SK-N-DZ (cell line): Measurements from ENCODE around the gene MYCBPAP. TPM values are rescaled to one million over a fixed set of nuclear protein-coding genes. Genes with fewer than 3 reads are reported as not detected.

Experiments used
- DNase-seq: peaks from one replicate; pipeline ENCODE4 v3.0.0-alpha.2; 2015; ENCODE audit warnings: low spot score
- polyA plus RNA-seq, 2 experiments: library from polyadenylated mRNA; depleted of rRNA; stranded (reverse); fragments of >200 nt; gene quantifications; 2 replicates each; pipeline ENCODE4 v1.2.3, GENCODE V29; 2014

MYCBPAP gene
- not detected in 2 replicates for polyA plus RNA-seq (2014; cell fraction: cytosol; rRNA removed)
- not detected in 2 replicates for polyA plus RNA-seq (2014; cell fraction: nucleus; rRNA removed)

- peak; percentile 64 for DNase-seq
These were observed at the start of gene MYCBPAP for GRCh38 chr17:50507871-50508572. Gene MYCBPAP, plus strand, starts transcription at chr17:50508439. Its CDS starts 236 bp downstream, at chr17:50508675.

DNA sequence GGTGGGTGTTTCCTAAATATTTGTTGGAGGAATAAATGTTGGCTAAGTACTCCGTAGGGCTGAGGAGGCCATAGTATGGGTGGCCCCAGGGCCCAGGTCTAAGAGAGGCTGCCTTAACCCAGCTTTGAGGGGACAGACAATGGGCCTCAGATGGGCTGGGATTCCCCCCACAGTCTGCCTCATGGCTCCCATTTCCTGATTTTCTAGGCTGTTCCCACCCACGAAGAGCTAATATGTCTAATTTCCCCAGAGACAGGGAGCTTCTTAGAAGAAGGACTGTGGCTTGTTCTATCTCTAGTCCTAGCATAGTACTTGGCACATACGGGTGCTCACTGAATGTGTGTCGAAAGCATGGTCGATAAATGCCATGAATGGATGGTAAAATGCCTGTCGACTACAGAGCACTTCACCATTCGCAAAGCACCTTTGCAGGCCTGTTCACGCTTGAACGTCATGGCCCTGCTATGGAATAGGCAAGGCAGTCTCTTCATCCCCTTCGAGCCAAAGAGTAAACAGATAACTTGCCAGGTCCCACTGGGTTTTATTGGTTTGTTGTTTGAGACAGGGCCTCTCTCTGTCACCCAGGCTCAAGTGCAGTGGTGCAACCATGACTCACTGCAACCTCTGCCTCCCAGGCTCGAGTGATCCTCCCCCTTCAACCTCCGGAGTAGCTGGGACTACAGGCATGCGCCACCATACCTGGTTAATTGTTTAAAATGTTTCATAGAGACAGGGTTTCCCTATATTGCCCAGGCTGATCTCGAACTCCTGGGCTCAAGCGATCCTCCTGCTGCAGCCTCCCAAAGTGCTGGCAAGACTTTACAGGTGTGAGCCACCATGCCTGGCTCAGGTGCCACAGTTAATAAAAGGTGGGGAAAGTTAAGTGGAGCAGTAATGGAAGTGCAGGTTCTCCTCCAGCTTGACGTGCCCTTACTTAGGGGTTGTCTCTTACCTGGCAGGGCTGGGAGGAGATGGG is 49.2 kb upstream of the MYCBPAP start:
- DNase-seq: no peak

- DNase-seq: peak; percentile 81
These were observed 48.5 kb upstream of the MYCBPAP start for GRCh38 chr17:50459756-50460155.

DNA sequence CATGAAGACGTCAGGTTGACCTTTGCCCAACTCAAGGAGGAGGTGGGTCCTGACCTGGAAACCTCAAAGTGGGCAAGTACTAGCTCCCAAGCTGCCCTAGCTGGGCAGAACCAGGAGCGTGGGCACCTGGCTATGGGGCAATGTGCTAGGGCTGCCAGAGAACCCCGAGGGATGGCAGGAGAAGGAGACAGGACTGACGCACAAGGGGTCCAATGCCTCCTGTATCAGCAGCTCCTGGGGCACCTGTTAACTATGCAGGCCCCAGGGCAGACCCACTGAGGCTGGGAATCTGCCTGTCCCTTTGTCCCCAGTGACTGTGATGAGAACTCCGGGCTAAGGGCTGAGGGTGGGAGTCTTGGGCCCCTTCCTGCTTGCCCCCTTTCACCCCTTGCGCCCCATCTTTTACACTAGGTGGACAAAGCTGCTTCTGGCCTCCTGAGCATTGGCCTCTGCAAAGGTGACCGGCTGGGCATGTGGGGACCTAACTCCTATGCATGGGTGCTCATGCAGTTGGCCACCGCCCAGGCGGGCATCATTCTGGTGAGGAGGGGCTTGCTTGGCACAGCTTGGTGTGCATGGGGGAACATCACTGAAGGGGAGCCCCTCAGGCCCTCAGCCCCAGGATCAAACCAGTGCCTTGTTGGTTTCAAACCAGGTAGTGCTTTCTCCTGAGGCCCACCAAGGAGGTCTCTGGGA is 47.3 kb upstream of the MYCBPAP start:
- no peak for DNase-seq

DNA sequence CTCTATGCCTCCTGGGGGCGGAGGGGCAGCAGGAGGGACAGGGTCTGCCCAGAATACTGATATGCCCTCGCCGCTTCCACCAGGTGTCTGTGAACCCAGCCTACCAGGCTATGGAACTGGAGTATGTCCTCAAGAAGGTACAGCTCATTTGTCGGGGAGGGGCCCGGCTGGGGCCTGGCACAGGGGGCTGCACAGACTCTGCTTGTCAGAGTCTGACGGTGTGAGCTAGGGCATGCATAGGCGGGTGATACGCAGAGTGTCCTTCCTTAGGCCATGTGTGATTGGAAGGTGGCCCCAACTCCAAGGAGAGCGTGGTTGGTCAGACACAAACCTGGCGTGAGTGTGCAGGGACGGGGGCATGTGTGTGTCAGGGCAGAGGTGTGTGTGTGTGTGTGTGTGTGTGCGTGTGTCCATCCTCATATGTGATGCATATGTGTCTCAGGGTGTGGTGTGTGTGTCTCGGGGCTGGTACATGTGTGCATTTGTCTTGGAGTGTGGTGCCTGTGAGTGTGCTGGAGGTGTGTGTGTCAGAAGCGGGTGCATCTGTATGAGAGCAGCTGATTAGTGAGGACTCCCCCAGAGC is 46.6 kb upstream of the MYCBPAP start:
- no peak for DNase-seq

DNA sequence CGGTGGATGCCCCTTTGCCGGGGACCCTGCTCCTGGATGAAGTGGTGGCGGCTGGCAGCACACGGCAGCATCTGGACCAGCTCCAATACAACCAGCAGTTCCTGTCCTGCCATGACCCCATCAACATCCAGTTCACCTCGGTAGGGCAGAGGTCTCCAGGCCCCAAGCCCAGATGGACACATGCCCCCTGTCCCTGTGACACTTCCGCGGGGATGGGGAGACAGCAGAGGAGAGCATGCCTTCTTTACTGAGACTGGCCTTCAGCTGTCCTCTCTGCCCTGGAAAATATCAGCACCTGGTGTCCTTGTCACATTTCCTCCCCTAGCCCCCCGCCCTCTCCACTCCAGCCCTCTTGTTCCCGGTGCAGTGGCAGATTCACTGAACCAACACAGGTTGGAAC is 45.8 kb upstream of the MYCBPAP start:
- peak; percentile 44 for DNase-seq

GRCh38 chr17:50464121-50464520 is 44.1 kb upstream of the MYCBPAP start:
- no peak for DNase-seq

- no peak for DNase-seq
These were observed 43.5 kb upstream of the MYCBPAP start for GRCh38 chr17:50464736-50465135.

- no peak for DNase-seq
These were observed 43.1 kb upstream of the MYCBPAP start for GRCh38 chr17:50465171-50465570.

DNA sequence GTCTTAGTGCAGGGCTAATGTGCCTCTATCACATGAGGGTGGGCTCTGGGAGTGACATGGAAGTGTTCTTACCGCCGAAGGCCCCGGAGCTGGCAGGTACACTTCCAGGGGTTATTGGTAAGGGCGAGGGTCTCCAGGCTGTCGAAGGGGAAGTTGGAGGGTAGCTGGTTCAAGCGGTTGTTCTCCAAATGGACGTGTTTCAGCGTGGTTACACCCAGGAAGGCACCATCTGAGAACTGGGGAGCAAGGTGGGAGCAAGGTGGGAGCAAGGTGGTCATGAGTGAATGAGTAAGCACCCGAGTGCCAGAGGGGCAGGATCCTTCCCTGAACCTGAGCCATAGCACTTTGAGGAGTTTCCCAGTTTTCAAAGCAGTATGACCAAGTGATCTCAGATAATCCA is 42.6 kb upstream of the MYCBPAP start:
- no peak for DNase-seq

- no peak for DNase-seq
These were observed 41.7 kb upstream of the MYCBPAP start for GRCh38 chr17:50466371-50467113.

DNA sequence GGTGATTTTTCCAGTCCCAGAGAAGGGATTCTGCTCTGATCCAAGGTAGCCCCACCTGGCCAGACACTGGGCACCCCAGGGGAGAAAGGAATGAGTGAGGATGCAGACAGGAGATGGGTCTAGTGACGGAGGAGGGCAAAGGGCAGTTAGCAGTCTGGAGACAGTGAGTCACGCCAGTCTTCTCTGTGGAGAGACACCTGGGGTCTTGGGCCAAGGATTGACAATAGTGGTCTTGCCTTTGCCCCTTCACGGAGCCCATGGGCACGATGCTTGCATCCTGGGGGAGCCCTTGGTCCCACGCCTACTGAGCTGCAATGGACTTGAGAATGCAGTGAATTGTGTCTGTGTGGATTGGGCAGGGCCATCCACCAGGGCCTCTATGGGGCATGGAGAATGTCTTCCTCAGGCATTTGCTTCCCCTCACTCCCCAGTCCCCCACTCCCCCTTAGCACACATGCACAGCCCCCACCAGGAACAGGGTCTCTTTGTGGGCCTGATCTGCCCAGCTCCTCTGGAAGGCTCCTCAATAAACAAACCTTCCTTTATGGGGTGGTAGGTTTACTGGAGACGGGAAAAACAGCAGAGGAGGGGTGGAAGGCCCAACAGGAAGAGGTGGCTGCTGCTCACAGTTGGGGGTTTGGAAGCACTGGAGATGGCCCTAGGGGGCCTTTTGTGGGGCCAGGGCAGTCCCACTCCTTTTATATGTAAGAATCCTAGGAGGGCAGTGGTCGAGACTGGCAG is 41.0 kb upstream of the MYCBPAP start:
- no peak for DNase-seq

DNA sequence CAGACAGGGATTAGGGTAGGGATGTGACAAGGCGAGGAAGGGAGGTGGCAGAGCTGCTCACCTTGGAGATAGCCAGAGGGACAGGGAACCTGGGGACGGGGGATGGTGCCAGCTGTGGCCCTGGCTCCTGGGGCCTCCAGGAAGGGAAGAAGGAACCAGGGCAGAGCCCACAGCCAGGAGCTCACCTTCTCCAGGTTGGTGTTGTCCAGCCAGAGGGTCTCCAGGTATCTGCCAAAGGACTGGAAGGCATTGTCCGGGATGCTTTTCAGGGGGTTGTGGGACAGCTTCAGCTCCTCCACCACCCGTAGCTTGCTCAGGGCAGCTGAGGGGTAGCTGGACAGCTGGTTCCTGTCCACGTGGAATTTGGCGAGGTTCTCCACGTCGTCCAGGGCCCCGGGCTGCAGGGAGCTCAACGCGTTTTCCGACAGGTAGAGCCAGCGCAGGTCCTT is 40.4 kb upstream of the MYCBPAP start:
- no peak for DNase-seq

DNA sequence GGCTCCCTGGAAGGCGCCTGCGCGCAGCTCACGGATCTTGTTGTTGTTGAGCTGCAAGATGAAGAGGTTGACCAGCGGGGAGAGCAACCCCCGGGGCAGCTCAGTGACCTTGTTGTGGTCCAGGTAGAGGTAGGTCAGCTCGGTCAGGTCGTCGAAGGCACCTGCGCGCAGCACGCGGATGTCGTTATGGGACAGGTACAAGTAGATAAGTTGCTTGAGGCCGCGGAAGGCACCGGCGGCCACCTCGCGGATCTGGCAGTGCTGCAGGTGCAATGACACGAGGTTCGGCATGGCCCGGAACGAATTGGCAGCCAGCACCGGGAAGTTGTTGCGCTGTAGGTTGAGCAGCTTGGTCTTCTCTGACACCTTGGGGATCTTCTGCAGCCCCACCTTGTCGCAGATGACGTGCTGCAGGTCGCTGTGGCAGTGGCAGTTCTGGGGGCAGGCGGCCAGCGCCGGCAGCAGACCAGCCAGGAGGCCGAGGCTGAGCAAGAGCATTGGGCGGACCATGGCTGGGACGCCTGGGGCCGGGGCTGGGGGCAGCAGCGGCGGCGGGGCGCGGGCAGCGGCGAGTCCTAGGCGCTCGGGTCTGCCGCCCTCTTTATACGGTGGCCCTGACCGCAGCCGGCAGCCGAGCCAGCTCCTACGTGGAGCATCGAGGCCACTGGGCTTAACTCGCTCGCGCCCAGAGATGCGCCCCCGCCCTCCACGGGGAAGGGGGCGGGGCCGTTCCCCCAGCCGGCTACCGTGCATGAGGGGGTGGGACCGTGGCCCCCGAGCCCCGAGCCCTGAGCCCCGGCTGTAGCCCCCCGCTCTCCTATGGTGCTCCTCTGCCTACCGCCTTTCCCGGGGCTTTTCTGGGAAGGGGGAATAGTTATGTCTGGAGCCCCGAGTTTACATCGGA is 39.7 kb upstream of the MYCBPAP start, which contains the start of gene CHAD:
TSS of gene CHAD (minus strand) at position 577 of the 904 bp plus-strand sequence. CDS start at position 510, 67 bp downstream.
- no peak for DNase-seq

DNA sequence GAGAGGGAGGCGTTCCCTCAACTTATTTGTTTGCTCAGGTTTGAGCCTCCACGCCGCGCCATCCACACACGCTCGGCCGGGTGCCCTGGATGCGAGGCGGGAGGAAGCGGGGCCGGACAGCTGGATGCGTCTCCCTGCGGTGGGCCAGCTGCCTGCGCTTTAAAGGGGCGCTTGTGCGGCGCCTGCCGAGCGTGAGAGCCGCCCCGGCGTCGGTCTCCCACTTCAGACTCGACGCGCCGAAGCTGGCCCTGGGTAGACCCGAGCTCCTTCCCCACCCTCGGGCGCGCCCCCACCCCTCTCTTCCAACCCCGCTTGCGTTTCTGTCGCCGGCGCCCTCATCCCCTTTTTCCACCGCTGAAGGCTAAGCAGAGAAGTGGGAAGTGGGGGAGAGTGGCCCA is 39.0 kb upstream of the MYCBPAP start:
- no peak for DNase-seq

- no peak for DNase-seq
These were observed 38.5 kb upstream of the MYCBPAP start for GRCh38 chr17:50469671-50470305.

GRCh38 chr17:50470426-50470825 is 37.8 kb upstream of the MYCBPAP start:
- DNase-seq: no peak
